GM12865 (cell line): ENCODE results near the gene SULT1C4.

ENCODE experiments used
- DNase-seq: peaks from one replicate; pipeline ENCODE4 v3.0.0; 2010; ENCODE audit warnings: low read depth
- H3K4me3 ChIP-seq: 2 replicates; pipeline ENCODE4 v1.5.1; 2011; ENCODE audit warnings: mild to moderate bottlenecking, low read depth, low read length, control low read depth
- TF ChIP-seq, protein P1 (sequence below): IDR thresholded peaks from 2 replicates; pipeline ENCODE4 v1.5.1; 2011; ENCODE audit warnings: low read length, control low read depth, low read depth, inconsistent platforms; ENCODE audit not compliant: insufficient read depth; ENCODE audit errors: missing control alignments

Gene SULT1C4

DNA sequence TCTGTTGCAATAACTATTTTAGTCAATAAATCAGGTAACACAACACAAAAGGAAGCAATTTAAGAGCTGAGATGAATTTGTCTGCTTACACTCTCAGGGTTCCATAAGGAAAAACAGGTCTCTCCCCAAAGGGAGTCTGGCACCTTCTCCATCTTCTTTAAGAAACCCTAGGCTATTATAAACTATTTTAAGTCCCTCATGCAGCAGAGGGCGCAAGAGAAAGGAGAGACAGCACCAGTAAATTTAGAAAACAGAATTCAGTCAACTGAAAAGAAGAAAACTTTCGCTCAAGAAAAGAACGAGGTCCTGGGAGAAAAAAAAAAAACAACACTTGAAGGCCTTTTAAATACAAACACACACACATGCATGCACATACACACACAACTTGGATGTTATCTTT, 19.1 kb downstream of the SULT1C4 start:
- DNase-seq: peak; percentile 39
- TF ChIP-seq, protein P1, sequence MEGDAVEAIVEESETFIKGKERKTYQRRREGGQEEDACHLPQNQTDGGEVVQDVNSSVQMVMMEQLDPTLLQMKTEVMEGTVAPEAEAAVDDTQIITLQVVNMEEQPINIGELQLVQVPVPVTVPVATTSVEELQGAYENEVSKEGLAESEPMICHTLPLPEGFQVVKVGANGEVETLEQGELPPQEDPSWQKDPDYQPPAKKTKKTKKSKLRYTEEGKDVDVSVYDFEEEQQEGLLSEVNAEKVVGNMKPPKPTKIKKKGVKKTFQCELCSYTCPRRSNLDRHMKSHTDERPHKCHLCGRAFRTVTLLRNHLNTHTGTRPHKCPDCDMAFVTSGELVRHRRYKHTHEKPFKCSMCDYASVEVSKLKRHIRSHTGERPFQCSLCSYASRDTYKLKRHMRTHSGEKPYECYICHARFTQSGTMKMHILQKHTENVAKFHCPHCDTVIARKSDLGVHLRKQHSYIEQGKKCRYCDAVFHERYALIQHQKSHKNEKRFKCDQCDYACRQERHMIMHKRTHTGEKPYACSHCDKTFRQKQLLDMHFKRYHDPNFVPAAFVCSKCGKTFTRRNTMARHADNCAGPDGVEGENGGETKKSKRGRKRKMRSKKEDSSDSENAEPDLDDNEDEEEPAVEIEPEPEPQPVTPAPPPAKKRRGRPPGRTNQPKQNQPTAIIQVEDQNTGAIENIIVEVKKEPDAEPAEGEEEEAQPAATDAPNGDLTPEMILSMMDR: peak; percentile 28
- H3K4me3 ChIP-seq: no peak overlapping the region

DNA sequence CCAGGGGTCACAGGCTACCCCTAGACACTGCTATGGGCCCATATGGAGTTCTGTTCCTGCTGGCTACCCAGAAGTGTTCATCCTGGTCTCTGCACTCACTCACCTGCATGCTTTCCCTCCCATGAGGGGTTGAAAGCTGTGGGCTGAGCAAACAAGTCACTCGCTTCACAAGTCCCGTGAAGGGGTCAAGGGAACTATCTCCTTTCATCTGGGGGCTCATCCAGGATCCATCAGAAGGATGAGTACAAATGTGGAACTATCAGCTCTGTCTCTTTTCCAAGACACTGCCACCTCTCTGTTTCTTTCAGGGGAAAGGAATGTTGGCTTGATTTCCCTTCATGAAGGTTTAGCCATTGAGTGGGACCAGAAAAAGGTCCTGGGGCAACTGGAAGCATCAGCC, 21.7 kb downstream of the SULT1C4 start:
- TF ChIP-seq, protein P1: no peak
- DNase-seq: no peak
- H3K4me3 ChIP-seq: no peak overlapping the region

DNA sequence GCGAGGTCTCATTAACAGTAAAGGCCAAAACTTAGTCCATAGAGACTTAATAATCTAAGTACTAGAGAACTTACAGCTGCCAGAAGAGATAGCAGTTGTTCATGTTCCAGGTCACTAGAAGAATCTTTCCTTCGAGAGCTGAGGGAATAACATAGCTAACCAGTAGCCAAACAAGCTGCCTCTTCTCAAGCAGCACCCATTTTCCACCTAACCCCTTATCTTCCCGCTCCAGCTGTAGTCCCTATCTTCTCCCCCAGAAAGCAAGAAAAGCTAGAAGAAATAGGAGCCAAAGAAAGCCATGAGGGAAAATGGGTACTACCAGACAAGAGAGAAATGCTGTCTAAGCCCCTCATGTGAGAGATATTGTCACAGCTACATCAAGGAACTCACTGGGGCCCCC, 24.0 kb downstream of the SULT1C4 start:
- no peak overlapping the region for H3K4me3 ChIP-seq
- no peak for DNase-seq
- TF ChIP-seq, protein P1: no peak

DNA sequence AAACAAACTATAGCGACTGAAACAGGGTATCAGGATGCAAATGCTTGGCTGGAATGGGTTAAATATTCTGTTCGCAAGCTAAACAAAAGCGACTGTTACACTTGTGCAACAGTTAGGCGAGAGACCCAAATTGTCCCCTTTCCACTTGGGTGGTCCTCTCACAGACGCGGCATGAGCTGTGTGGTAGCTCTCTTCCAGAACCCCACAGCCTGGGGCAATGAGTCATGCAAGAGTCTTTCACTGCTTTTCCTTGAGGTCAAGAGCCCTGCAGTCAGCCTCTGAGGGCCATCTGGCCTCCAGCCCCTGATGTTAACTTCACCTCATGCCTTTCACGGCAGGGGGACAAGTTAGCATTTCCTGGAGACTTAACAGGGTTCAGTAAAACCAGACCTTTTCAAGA, 25.7 kb downstream of the SULT1C4 start:
- no peak for DNase-seq

DNA sequence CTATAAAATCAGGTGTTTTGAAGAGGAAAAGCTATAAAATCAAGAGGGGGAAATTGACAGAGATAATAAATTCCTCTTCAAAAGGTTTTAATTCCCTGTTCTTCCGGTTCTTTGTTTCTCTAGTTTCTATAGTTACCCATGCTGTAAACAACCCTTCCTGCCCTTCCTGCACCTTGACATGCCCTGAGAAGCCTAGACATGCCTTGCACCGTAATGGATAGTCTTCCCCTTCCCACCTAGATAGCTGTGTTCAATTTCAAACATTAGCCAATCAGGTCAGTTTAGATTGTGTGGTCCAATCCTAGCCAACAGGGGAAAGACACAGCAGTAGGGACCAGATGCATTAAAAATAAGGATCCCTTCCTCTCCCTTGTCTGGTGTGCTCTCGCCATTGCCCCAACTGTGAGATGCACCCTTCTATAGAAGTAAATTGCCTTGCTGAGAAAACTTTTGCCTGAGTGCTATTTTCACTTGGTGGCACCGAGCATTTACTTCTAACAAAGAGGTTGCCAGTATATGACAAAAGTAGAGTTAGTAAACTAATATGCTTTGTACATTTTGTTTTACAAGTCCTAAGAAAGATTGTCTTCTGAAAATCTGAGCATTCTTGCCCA, 27.1 kb downstream of the SULT1C4 start:
- DNase-seq: no peak
- no peak overlapping the region for H3K4me3 ChIP-seq
- TF ChIP-seq, protein P1: no peak

More for the DNA sequence above, 25.7 kb downstream of the SULT1C4 start:
- TF ChIP-seq, protein P1: no peak
- no peak overlapping the region for H3K4me3 ChIP-seq

DNA sequence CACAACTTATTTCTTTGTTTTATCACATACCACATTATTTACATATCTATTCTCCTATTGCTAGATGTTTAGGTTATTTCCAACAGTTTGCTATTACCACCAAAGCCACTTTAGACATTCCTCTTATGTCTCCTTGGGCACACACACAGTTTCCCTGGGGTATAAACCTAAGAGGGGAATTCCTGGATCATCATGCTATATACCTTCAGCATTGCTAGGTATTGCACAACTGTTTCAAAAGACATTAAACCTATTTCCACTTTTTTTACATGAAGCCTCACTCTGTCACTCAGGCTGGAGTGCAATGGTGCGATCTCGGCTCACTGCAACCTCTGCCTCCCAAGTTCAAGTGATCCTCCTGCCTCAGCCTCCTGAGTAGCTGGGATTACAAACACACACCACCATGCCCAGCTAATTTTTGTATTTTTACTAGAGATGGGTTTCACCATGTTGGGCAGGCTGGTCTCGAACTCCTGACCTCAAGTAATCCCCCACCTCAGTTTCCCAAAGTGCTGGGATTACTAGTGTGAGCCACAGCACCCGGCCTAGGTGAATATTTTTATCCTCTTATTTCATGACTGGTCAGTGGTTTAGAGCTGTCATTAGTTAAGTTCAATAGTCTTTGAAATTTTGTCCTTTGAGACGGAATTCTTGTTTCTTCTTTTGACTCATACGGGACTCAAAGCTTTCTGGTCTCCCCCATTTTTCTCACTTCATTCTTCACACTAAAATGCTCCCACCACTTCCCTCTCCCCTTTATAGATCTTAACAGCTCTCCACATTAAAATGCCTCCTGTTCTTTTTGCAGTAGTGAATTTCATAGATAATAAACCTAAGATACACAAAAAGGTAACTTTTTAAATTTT, 30.3 kb downstream of the SULT1C4 start:
- peak; percentile 26 for DNase-seq
- no peak overlapping the region for H3K4me3 ChIP-seq
- TF ChIP-seq, protein P1: no peak

DNA sequence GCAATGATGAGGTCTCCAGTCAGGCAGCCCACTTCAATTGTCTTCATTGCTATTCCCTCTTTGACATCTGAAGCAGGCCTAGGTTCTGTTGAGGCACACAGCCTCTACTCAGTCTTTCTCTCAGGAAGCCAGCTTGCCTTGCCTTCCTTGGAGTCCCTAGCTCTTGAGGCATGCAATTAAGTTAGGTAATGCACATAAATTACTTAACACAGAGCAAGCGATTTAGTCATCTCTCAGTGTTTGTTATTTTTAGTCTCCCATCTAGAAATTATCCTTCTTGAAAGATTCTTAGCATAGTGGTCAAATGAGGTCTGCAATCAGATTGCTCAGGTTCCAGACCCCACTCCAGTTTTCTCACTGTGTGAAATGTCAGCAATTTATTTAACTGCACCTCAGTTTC, 32.0 kb downstream of the SULT1C4 start:
- TF ChIP-seq, protein P1: no peak
- H3K4me3 ChIP-seq: no peak overlapping the region
- no peak for DNase-seq
